GM19238 (cell line): ENCODE data around the gene PPM1L.

Experiments used
- DNase-seq: peaks from one replicate; pipeline ENCODE4 v3.0.0; 2011; ENCODE audit warnings: low spot score; ENCODE audit not compliant: insufficient read length

PPM1L gene

DNA sequence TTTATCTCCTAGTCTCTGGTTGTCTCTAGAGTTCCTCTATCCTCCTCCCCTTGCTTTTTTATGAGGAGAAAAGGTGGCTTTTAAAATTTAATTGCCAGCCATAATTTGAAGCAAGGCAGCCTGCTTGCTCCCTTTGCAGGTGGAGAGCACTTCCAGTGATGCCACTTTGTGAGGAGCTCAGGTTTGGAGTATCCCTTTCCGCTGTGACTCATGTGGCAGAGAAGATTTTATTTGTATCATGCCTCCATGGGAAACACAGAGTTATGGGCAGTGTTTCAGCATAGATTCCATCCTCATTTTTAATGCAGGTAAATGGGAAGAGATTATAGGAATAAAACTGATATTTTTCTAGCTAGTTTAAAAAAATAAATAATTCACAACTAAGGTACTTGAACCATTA, 7.0 kb downstream of the PPM1L start:
- no peak for DNase-seq

- DNase-seq, result no peak
Observed at GRCh38 chr3:160765211-160765610, 9.2 kb downstream of the PPM1L start.

DNA sequence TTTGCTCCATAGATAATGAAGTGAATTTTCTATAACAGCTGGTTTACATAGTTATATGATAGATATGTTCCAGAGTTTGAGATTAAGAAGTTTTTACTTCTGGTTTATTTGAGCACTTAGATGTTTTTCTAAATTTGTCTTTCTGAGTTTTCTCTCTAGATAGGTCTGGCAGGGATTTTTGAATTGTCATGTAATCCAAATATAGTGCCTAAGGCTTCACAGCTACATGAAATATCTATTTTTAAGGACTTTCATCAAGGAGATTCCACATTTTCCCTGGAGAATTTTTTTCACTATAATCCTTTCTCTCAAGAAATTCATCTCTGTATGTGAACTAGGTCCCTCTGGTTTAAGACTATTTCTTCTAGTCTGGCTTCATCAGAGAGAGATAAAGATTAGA, 12.0 kb downstream of the PPM1L start:
- no peak for DNase-seq

GRCh38 chr3:160768918-160769317, 12.9 kb downstream of the PPM1L start:
- DNase-seq, result no peak

DNA sequence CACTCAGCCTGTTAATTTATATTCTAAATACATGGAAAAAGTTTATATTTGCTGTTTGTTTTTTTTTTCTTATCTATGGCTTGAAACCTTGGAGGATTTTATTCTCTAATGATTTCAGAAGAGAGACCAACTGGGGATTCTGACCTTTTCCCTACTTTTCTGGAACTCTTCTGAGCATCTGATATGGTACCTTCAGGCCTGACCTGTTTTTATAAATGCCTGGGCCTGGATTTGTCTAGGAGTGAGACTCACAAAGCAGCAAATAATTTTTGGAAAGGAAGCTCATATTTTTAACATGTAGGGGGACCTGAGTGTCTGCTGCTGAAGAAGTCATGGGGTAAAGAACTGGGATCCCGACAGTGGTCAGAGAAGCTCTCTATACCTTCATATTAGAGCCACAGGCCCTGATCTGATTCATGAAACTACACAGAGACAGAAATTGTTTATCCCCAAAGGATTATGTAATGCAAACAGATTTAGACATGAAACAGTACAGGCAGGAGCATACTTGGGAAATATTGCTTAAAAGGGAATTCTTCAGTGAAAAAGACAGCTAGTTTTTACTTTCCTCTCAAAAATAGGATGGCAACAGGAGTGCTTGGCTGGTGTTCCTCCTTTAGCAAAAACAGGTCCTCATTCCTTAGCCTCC, 15.9 kb downstream of the PPM1L start:
- no peak for DNase-seq

- no peak for DNase-seq
Observed at GRCh38 chr3:160773722-160774121, 17.7 kb downstream of the PPM1L start.

- DNase-seq, result no peak
Observed at GRCh38 chr3:160774172-160774571, 18.1 kb downstream of the PPM1L start.

DNA sequence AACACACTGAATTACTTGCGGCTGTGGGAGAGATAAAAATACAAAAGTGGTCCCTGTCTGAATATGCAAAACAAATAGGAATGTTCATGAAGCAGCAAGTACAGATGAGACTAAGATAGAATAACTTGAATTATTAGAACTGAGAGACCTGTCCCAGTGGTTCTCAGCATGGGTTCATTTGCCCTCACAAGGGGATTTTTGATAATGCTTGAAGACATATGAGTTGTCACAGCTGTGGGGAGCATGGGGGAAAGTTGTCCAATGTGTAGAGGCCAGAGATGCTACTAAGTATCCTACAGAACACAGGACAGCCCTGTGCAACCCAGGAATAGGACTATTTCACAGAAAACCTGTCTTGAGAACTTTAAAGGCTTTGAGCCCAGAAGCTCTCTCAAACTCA, 22.4 kb downstream of the PPM1L start:
- no peak for DNase-seq

DNA sequence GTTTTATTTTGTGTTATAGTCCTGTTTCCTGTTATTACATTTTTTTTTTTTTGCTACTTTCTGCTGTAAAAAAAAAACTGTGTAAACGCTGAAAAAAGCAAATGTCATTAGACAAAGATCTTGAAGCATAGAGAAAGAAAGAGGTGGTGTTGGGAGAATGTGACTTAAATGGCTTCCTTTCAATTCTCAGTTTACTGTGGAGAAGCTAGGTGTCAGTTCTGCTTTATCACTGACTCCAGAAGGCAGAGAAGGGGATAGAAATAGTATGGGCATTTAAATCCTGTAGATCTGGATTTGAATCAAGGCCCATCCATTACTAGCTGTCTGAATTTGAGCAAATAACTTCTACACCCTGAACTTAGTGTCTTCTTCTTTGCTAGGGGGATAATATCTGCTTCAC, 23.0 kb downstream of the PPM1L start:
- no peak for DNase-seq

DNA sequence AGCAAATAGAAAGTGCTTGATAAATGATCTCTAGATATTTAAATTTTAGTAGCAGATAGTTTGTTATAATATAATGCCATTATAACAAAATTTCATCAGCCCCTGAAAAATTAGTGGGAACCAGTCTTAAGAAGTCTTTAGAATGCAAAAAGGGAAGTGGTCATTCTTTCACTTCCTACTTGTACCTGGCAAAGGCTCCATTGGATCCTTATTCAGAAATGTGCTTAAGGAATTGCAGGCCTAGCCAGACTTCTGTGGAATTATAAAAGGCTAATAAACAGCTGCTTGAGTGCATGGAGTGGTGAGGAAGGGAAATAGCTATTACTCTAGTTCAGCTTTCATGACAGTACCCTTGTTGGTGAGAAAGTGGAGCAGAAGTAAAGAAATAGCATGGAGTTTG, 24.2 kb downstream of the PPM1L start:
- DNase-seq, result no peak

DNA sequence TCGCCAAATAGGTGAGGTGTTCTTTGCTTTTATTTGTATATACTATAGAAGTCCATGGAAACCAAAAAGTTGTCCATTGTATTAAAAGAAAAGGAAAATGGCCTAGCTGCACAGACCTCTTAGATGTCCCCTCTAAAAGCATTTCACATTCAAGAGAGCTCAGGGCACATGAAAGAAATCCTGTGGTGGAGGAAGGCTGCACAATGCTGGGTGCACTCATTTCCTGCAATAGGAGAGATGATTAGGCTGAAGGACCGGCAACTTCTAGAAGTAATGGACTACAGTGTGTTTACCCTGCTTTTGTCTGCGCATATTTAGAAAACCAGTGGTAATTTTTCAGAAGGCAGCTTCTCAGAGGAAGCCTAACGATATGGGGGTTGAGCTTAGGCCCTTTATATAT, 25.4 kb downstream of the PPM1L start:
- DNase-seq, result no peak

DNA sequence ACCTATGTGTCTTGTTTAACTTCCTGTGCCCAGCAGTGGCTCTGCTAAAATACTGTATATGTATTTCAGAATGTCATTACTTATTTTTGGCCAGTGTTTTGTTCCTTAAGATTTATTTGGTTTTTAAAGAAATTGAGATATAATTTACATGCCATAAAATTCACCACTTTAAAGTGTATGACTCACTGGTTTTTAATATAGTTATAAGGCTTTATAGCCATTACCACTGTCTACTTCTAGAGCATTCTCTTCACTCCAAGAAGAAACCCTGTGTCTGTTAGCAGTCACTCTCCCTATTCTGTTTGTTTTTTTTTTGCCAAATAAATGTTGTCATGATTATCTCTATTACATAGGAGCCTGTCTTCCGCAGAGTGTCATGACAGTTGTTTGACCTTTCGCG, 25.8 kb downstream of the PPM1L start:
- DNase-seq, result no peak

DNA sequence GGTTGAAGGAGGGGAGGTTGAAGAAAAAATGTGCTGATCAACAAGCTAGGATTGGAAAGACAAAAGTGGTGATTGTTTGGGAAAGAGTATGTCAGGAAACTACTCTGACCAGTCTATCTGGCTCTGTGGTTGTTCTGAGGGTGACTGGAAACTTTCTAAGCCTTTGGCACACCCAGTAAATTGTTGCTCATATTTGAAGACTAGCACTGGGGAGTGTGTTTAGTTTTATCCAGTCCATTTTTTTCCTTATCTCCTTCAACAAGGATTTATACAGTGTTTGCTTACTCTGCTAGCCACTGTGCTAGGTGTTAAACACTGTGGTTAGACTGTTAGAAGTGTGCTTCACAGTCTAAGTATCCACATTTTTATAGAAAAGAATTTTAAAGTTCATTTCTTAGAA, 28.8 kb downstream of the PPM1L start:
- no peak for DNase-seq

- DNase-seq, result no peak
Observed at GRCh38 chr3:160790726-160791125, 34.7 kb downstream of the PPM1L start.

DNA sequence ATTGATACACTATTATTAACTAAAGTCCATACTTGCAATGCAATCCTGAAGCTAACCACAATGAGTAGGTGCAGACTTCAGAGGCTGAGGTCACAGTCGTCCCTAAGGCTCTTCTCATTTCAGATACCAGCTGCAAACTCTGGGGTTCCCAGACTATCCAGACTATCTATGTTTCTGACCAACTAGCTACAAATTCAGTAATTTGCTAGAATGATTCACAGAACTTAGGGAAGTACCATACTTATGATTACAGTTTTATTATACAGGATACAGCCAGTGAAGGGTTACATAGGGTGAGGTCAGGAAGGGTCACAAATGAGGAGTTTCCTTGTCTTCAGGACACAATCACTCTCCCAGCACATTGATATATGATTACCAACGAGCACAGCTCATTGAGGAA, 36.5 kb downstream of the PPM1L start:
- no peak for DNase-seq

GRCh38 chr3:160793722-160794252, 37.8 kb downstream of the PPM1L start:
- no peak for DNase-seq

- no peak for DNase-seq
Observed at GRCh38 chr3:160796089-160796812, 40.2 kb downstream of the PPM1L start.

GRCh38 chr3:160796813-160797164, 40.8 kb downstream of the PPM1L start:
- DNase-seq, result no peak

GRCh38 chr3:160797356-160797755, 41.3 kb downstream of the PPM1L start:
- no peak for DNase-seq

- no peak for DNase-seq
Observed at GRCh38 chr3:160801386-160802118, 45.5 kb downstream of the PPM1L start.

GRCh38 chr3:160804762-160805161, 48.7 kb downstream of the PPM1L start:
- DNase-seq, result no peak

- no peak for DNase-seq
Observed at GRCh38 chr3:160806094-160806493, 50.1 kb downstream of the PPM1L start.
